CD4-positive, alpha-beta T cell (primary cell): ENCODE results near the gene FAM227A. TPM values are rescaled to one million over a fixed set of nuclear protein-coding genes. Genes with fewer than 3 reads are reported as not detected.
A peak's percentile ranks its signal among the peaks of the same experiment; 100 is the strongest.

Experiments
- ATAC-seq: fragments of 200-7000 bp; cut with Tn5 transposase; one replicate; pipeline ENCODE4 v1.10.0; 2022; ENCODE audit warnings: mild to moderate bottlenecking; ENCODE audit not compliant: poor library complexity
- CTCF ChIA-PET: fragments of 350-600 bp; sonication (Branson Sonifier 250); formaldehyde crosslinking; loops from one replicate; lab custom pipeline; 2021; ENCODE audit warnings: antibody characterized with exemption, inconsistent platforms; lab: Charles Lee
- POLR2A ChIA-PET: fragments of 350-600 bp; sonication (Branson Sonifier 250); formaldehyde crosslinking; loops from one replicate; lab custom pipeline; 2021; ENCODE audit warnings: antibody characterized with exemption, inconsistent platforms; lab: Charles Lee
- DNase-seq, 14 experiments: peaks; one replicate each; pipeline ENCODE4 v3.0.0-alpha.2; 2013 to 2020; ENCODE audit warnings: mixed read lengths in 2 of 14
- H3K27ac ChIP-seq, 2 donors: one replicate each; pipeline versions ENCODE4 v1.5.1 to v1.7.0; 2013; ENCODE audit warnings: low read length in 2 of 2, low read depth in 1 of 2, mild to moderate bottlenecking in 1 of 2
- H3K27me3 ChIP-seq, 2 experiments: 1 replicate in 1 of 2; 2 replicates in 1 of 2; pipeline versions ENCODE4 v1.6.1 to v1.7.0; 2013; ENCODE audit warnings: low read length in 2 of 2, control low read depth in 1 of 2, mild to moderate bottlenecking in 1 of 2, moderate library complexity in 1 of 2; ENCODE audit not compliant: insufficient read depth in 2 of 2, control insufficient read depth in 1 of 2
- H3K36me3 ChIP-seq: one replicate; pipeline ENCODE4 v1.6.1; 2013; ENCODE audit warnings: low read length, control low read depth; ENCODE audit not compliant: insufficient read depth
- H3K4me1 ChIP-seq: one replicate; pipeline ENCODE4 v1.6.1; 2013; ENCODE audit warnings: low read length, control low read depth; ENCODE audit not compliant: insufficient read depth
- H3K4me3 ChIP-seq: one replicate; pipeline ENCODE4 v1.5.1; 2013; ENCODE audit warnings: mild to moderate bottlenecking, low read length, moderate library complexity
- H3K9me3 ChIP-seq, 2 experiments: 1 replicate in 1 of 2; 2 replicates in 1 of 2; pipeline versions ENCODE4 v1.6.1 to v1.7.0; 2013; ENCODE audit warnings: low read length in 2 of 2, mild to moderate bottlenecking in 2 of 2, control low read depth in 1 of 2, moderate library complexity in 1 of 2; ENCODE audit not compliant: control insufficient read depth in 1 of 2, insufficient read depth in 1 of 2
- H3K27ac Mint-ChIP-seq: one replicate; pipeline ENCODE4 v1.8.0; 2020; ENCODE audit warnings: mixed read lengths
- H3K27me3 Mint-ChIP-seq: one replicate; pipeline ENCODE4 v1.8.0; 2021; ENCODE audit warnings: mixed read lengths
- H3K36me3 Mint-ChIP-seq: one replicate; pipeline ENCODE4 v1.8.0; 2021; ENCODE audit warnings: low read depth, mixed read lengths
- H3K4me1 Mint-ChIP-seq: one replicate; pipeline ENCODE4 v1.8.0; 2021; ENCODE audit warnings: low read depth, mixed read lengths
- H3K4me3 Mint-ChIP-seq: one replicate; pipeline ENCODE4 v1.8.0; 2020; ENCODE audit warnings: mild to moderate bottlenecking, mixed read lengths
- H3K9me3 Mint-ChIP-seq: one replicate; pipeline ENCODE4 v1.8.0; 2020; ENCODE audit warnings: mixed read lengths
- CTCF ChIP-seq: fragments of 200-600 bp; IDR thresholded peaks from one replicate; pipeline ENCODE4 v1.8.0; 2022; ENCODE audit warnings: antibody characterized with exemption, mild to moderate bottlenecking
- intact Hi-C, 2 experiments: fragments of 100-400 bp; cut with DNase I in 1 of 2; cut with micrococcal nuclease in 1 of 2; formaldehyde crosslinking; loops; one replicate each; pipeline versions ENCODE4 v1.15.1 to v1.9.0; 2023 to 2025; cut with DNase I, micrococcal nuclease
- total RNA-seq, 174 experiments: library from RNA in 2 of 174; stranded (reverse) in 2 of 174; gene quantifications; one replicate each; pipeline ENCODE4 v1.2.3 and lab custom pipeline; 2021 to 2026

FAM227A gene
- total RNA-seq, 2 experiments from 2014 or later, result 0.34 to 0.91 TPM

- Histone ChIP-seq H3K4me3 (no peak overlapping the region), H3K4me1 (peaks cover 20% of the 10 kb centered on the region), H3K27me3 (no peaks in the 10 kb centered on the region), H3K36me3 (no peaks in the 10 kb centered on the region), H3K9me3 (no peaks in the 10 kb centered on the region), H3K27ac (no peak overlapping the region)
- POLR2A ChIA-PET, result no interaction called here
- Mint-ChIP-seq H3K9me3 (no peaks in the 10 kb centered on the region), H3K27ac (peak overlapping the region; percentile 48), H3K4me1 (peaks cover 17% of the 10 kb centered on the region), H3K36me3 (no peaks in the 10 kb centered on the region), H3K27me3 (no peaks in the 10 kb centered on the region), H3K4me3 (peak overlapping the region; percentile 78)
- ATAC-seq (no peak), DNase-seq (no peak)
- intact Hi-C loops, result loop anchor here in 1 of 2 experiments (1.0 to 5.0 kb wide), 2 partner anchors 58 to 250 kb away; partner anchors contain the start of gene CSNK1E
- CTCF ChIA-PET, result interaction anchor here (1.4 kb wide), 1 partner anchor 1591 kb away, joined by 3 read pairs; no protein-coding TSS in a partner anchor
- TF ChIP-seq CTCF, result no peak
Measured at GRCh38 chr22:38567531-38568285, 88.5 kb downstream of the FAM227A start.

GRCh38 chr22:38566726-38567504, 89.3 kb downstream of the FAM227A start:
- CTCF ChIA-PET, result no interaction called here
- H3K27ac Mint-ChIP-seq, result no peak overlapping the region

More at GRCh38 chr22:38566726-38567504, 89.3 kb downstream of the FAM227A start:
- ATAC-seq (no peak), DNase-seq (no peak)
- Histone ChIP-seq H3K36me3 (no peaks in the 10 kb centered on the region), H3K4me1 (peaks cover 20% of the 10 kb centered on the region), H3K27ac (no peak overlapping the region), H3K27me3 (no peaks in the 10 kb centered on the region), H3K4me3 (no peak overlapping the region), H3K9me3 (no peaks in the 10 kb centered on the region)
- TF ChIP-seq CTCF, result no peak
- Mint-ChIP-seq H3K9me3 (no peaks in the 10 kb centered on the region), H3K4me1 (peaks cover 17% of the 10 kb centered on the region), H3K36me3 (no peaks in the 10 kb centered on the region), H3K4me3 (no peak overlapping the region), H3K27me3 (no peaks in the 10 kb centered on the region)
- intact Hi-C loops, result loop anchor here in 1 of 2 experiments (5.0 kb wide), 1 partner anchor 250 kb away; the partner anchor contains the start of gene CSNK1E
- POLR2A ChIA-PET, result no interaction called here
